Neural cell (in vitro differentiated cells): ENCODE results near the gene BCL2. TPM values are rescaled to one million over a fixed set of nuclear protein-coding genes. Genes with fewer than 3 reads are reported as not detected.

Experiments
- H2AFZ ChIP-seq: fragments of 200-600, 300-800 bp; sonication (generic), shearing (Covaris generic); 2 replicates; pipeline ENCODE4 v1.6.0; 2014; ENCODE audit warnings: low read depth, mild to moderate bottlenecking, antibody characterized with exemption, low read length, moderate library complexity
- H3F3A ChIP-seq: fragments of 200-600 bp; shearing (Covaris generic); 2 replicates; pipeline ENCODE4 v1.6.1; 2016; ENCODE audit warnings: mild to moderate bottlenecking, moderate library complexity, mixed read lengths, antibody characterized with exemption, low read length; ENCODE audit not compliant: insufficient read depth, poor library complexity, severe bottlenecking
- H3K27ac ChIP-seq: fragments of 200-600, 300-800 bp; sonication (generic), shearing (Covaris generic); 2 replicates; pipeline ENCODE4 v1.5.1; 2014; ENCODE audit warnings: mild to moderate bottlenecking, low read length, moderate library complexity
- H3K27me3 ChIP-seq: fragments of 300-800, 200-600 bp; sonication (generic), shearing (Covaris generic); 2 replicates; pipeline ENCODE4 v1.6.0; 2014; ENCODE audit warnings: mild to moderate bottlenecking, low read depth, low read length, moderate library complexity; ENCODE audit not compliant: insufficient read depth
- H3K36me3 ChIP-seq: fragments of 300-800, 200-600 bp; sonication (generic), shearing (Covaris generic); 2 replicates; pipeline ENCODE4 v1.5.1; 2014; ENCODE audit warnings: mild to moderate bottlenecking, antibody characterized with exemption, low read length, moderate library complexity; ENCODE audit not compliant: insufficient read depth
- H3K4me2 ChIP-seq: fragments of 300-800, 200-600 bp; sonication (generic), shearing (Covaris generic); 2 replicates; pipeline ENCODE4 v1.6.0; 2014; ENCODE audit warnings: mild to moderate bottlenecking, low read length
- H3K4me3 ChIP-seq: fragments of 300-800, 200-600 bp; sonication (generic), shearing (Covaris generic); 2 replicates; pipeline ENCODE4 v1.5.1; 2014; ENCODE audit warnings: mild to moderate bottlenecking, low read length, moderate library complexity
- H3K79me2 ChIP-seq: fragments of 200-600 bp; shearing (Covaris generic); replicated peaks from 2 replicates; pipeline ENCODE4 v1.6.0; 2014; ENCODE audit warnings: mild to moderate bottlenecking, low read length, moderate library complexity; ENCODE audit not compliant: insufficient read depth
- H3K9ac ChIP-seq: fragments of 300-800, 200-600 bp; sonication (generic), shearing (Covaris generic); 2 replicates; pipeline ENCODE4 v1.6.1; 2016; ENCODE audit warnings: mild to moderate bottlenecking, low read length, mixed read lengths
- H3K9me2 ChIP-seq: fragments of 200-600 bp; shearing (Covaris generic); 2 replicates; pipeline ENCODE4 v1.6.1; 2016; ENCODE audit warnings: mild to moderate bottlenecking, low read length, mixed read lengths; ENCODE audit not compliant: insufficient read depth
- H3K9me3 ChIP-seq: fragments of 200-600, 300-800 bp; sonication (generic), shearing (Covaris generic); 2 replicates; pipeline ENCODE4 v1.6.1; 2016; ENCODE audit warnings: mild to moderate bottlenecking, mixed run types, low read length, moderate library complexity, mixed read lengths
- H4K20me1 ChIP-seq: fragments of 200-600 bp; shearing (Covaris generic); 2 replicates; pipeline ENCODE4 v1.6.1; 2016; ENCODE audit warnings: mild to moderate bottlenecking, mixed run types; ENCODE audit not compliant: insufficient read depth
- CTCF ChIP-seq: fragments of 450-650 bp; IDR thresholded peaks from 2 replicates; pipeline ENCODE4 v1.5.1; 2014; ENCODE audit warnings: antibody characterized with exemption, mild to moderate bottlenecking, moderate library complexity; ENCODE audit not compliant: poor library complexity, severe bottlenecking
- EP300 ChIP-seq: fragments of 450-650 bp; conservative IDR thresholded peaks from 2 replicates; pipeline ENCODE4 v1.6.1; 2014; ENCODE audit warnings: antibody characterized with exemption, mild to moderate bottlenecking, moderate library complexity; ENCODE audit not compliant: poor library complexity, severe bottlenecking
- EZH2 ChIP-seq: fragments of 200-600, 300-800 bp; shearing (Covaris generic), sonication (generic); IDR thresholded peaks from 2 replicates; pipeline ENCODE4 v1.6.1; 2014; ENCODE audit warnings: antibody characterized with exemption, low read length, borderline replicate concordance, mild to moderate bottlenecking; ENCODE audit not compliant: insufficient read depth, poor library complexity, severe bottlenecking
- MXI1 ChIP-seq: fragments of 450-650 bp; conservative IDR thresholded peaks from 2 replicates; pipeline ENCODE4 v1.6.1; 2014; ENCODE audit warnings: antibody characterized with exemption, mild to moderate bottlenecking; ENCODE audit not compliant: poor library complexity, severe bottlenecking
- POLR2AphosphoS5 ChIP-seq: IDR thresholded peaks from 2 replicates; pipeline ENCODE4 v1.6.1; 2012
- RAD21 ChIP-seq: fragments of 450-650 bp; conservative IDR thresholded peaks from 2 replicates; pipeline ENCODE4 v1.6.1; 2014; ENCODE audit warnings: antibody characterized with exemption, mild to moderate bottlenecking, moderate library complexity
- REST ChIP-seq: IDR thresholded peaks from 2 replicates; pipeline ENCODE4 v1.6.1; 2012; ENCODE audit warnings: borderline replicate concordance
- SMC3 ChIP-seq: fragments of 450-650 bp; conservative IDR thresholded peaks from 2 replicates; pipeline ENCODE4 v1.6.1; 2014; ENCODE audit warnings: antibody characterized with exemption, mild to moderate bottlenecking, moderate library complexity; ENCODE audit not compliant: poor library complexity
- TAF1 ChIP-seq: IDR thresholded peaks from 2 replicates; pipeline ENCODE4 v1.6.1; 2012; ENCODE audit warnings: low read depth
- polyA plus RNA-seq: library from polyadenylated mRNA; depleted of rRNA; stranded (reverse); fragments of >200 nt; gene quantifications from 2 replicates; pipeline ENCODE4 v1.2.3, GENCODE V29; 2014

The BCL2 gene
- polyA plus RNA-seq, 1 donor from 2014 or later = 3.4 TPM

GRCh38 chr18:63318889-63319382 lies 633 bp downstream of the BCL2 start:
- H3K9ac ChIP-seq = peak overlapping the region; percentile 75
- no peak overlapping the region for H3K27ac ChIP-seq

More at GRCh38 chr18:63318889-63319382, 633 bp downstream of the BCL2 start:
- no peaks in the 10 kb centered on the region for H3F3A ChIP-seq
- H3K4me2 ChIP-seq = peak overlapping the region; percentile 80
- TF ChIP-seq SMC3 (no peak), RAD21 (no peak), MXI1 (no peak), TAF1 (no peak), CTCF (no peak), POLR2AphosphoS5 (no peak), EP300 (no peak), REST (no peak), EZH2 (no peak)
- no peaks in the 10 kb centered on the region for H3K36me3 ChIP-seq
- no peaks in the 10 kb centered on the region for H3K9me3 ChIP-seq
- H3K9me2 ChIP-seq = no peaks in the 10 kb centered on the region
- no peaks in the 10 kb centered on the region for H4K20me1 ChIP-seq
- no peaks in the 10 kb centered on the region for H3K79me2 ChIP-seq
- H3K4me3 ChIP-seq = peak overlapping the region; percentile 89
- H2AFZ ChIP-seq = peak overlapping the region; percentile 62
- peaks cover 24% of the 10 kb centered on the region for H3K27me3 ChIP-seq
